GM12878 (cell line): ENCODE measurements around the gene KDM4C. TPM values are rescaled to one million over a fixed set of nuclear protein-coding genes. Genes with fewer than 3 reads are reported as not detected.
A peak's percentile ranks its signal among the peaks of the same experiment; 100 is the strongest.

Experiments used
- ATAC-seq: fragments of 200-7000 bp; cut with Tn5 transposase; 3 replicates; pipeline ENCODE4 v1.9.1; 2020; ENCODE audit warnings: mild to moderate bottlenecking, moderate library complexity
- BruUV-seq: library from RNA; stranded (reverse); fragments of 400-500 nt; replicated peaks from 2 replicates; lab custom pipeline; 2021; lab: Mats Ljungman, UMichigan
- CTCF ChIA-PET: fragments of 300-600 bp; sonication (Branson Sonifier 250); formaldehyde crosslinking; extraction: SDS; loops from one replicate; lab custom pipeline; 2021; ENCODE audit warnings: inconsistent platforms; lab: Yijun Ruan, JAX
- POLR2A ChIA-PET: fragments of 350-600 bp; formaldehyde crosslinking; extraction: SDS; loops from one replicate; lab custom pipeline; 2021; ENCODE audit warnings: inconsistent platforms; lab: Charles Lee
- RAD21 ChIA-PET: fragments of 300-600 bp; sonication (Branson Sonifier 250); formaldehyde crosslinking; loops from one replicate; lab custom pipeline; 2023; ENCODE audit warnings: antibody characterized with exemption; ENCODE audit not compliant: unreplicated experiment; lab: Charles Lee
- SMC1A ChIA-PET: fragments of 300-600 bp; sonication (Branson Sonifier 250); formaldehyde crosslinking; loops from one replicate; lab custom pipeline; 2023; ENCODE audit not compliant: unreplicated experiment, uncharacterized antibody; lab: Charles Lee
- DNase-seq: peaks from one replicate; pipeline ENCODE4 v3.0.0-alpha.2; 2011; ENCODE audit warnings: low read depth, low spot score
- FAIRE-seq: peaks from 3 replicates; lab custom pipeline; 2011; peaks lifted over from hg19 to GRCh38; lab: Jason Lieb, UNC
- H2AFZ ChIP-seq: 2 replicates; pipeline ENCODE4 v1.6.0; 2011; ENCODE audit warnings: low read depth, low read length, control low read depth; ENCODE audit not compliant: control insufficient read depth
- H3K27ac ChIP-seq: 2 replicates; pipeline ENCODE4 v1.5.1; 2011; ENCODE audit warnings: control low read depth; ENCODE audit not compliant: control insufficient read depth, insufficient read depth
- H3K27me3 ChIP-seq, 2 experiments: replicated peaks in 1 of 2; 2 replicates each; pipeline versions ENCODE4 v1.6.0 to v1.6.1; 2011; ENCODE audit warnings: low read length in 1 of 2; ENCODE audit not compliant: control insufficient read depth in 2 of 2, insufficient read depth in 2 of 2
- H3K36me3 ChIP-seq, 2 experiments: 2 replicates each; pipeline ENCODE4 v1.5.1; 2011; ENCODE audit warnings: low read length in 1 of 2; ENCODE audit not compliant: control insufficient read depth in 2 of 2, insufficient read depth in 2 of 2
- H3K4me1 ChIP-seq: 2 replicates; pipeline ENCODE4 v1.6.1; 2011; ENCODE audit warnings: mild to moderate bottlenecking, low read length, moderate library complexity, mixed read lengths; ENCODE audit not compliant: control insufficient read depth, insufficient read depth
- H3K4me2 ChIP-seq: 2 replicates; pipeline ENCODE4 v1.6.0; 2011; ENCODE audit warnings: control low read depth; ENCODE audit not compliant: control insufficient read depth, insufficient read depth
- H3K4me3 ChIP-seq: fragments of 200-600 bp; sonication (generic); 2 replicates; pipeline ENCODE4 v1.5.1; 2016
- H3K79me2 ChIP-seq: 2 replicates; pipeline ENCODE4 v1.6.0; 2011; ENCODE audit warnings: low read length; ENCODE audit not compliant: control insufficient read depth, insufficient read depth
- H3K9ac ChIP-seq: 2 replicates; pipeline ENCODE4 v1.8.0; 2011; ENCODE audit warnings: low read length, control low read depth, mixed read lengths; ENCODE audit not compliant: control insufficient read depth, insufficient read depth
- H3K9me3 ChIP-seq: replicated peaks from 3 replicates; pipeline ENCODE4 v1.5.1; 2011; ENCODE audit warnings: mild to moderate bottlenecking, low read length; ENCODE audit not compliant: control insufficient read depth, insufficient read depth
- H4K20me1 ChIP-seq: 2 replicates; pipeline ENCODE4 v1.6.0; 2011; ENCODE audit not compliant: control insufficient read depth, insufficient read depth
- BMI1 ChIP-seq: fragments of 450-650 bp; IDR thresholded peaks from 2 replicates; pipeline ENCODE4 v1.6.1; 2016; ENCODE audit warnings: mild to moderate bottlenecking, moderate library complexity, borderline replicate concordance
- E2F4 ChIP-seq: IDR thresholded peaks from 2 replicates; pipeline ENCODE4 v1.6.1; 2012; ENCODE audit warnings: low read depth, low read length, improper control_type of control experiment
- ELK1 ChIP-seq: IDR thresholded peaks from 2 replicates; pipeline ENCODE4 v1.6.1; 2012; ENCODE audit warnings: low read depth, low read length, improper control_type of control experiment
- IKZF1 ChIP-seq: fragments of 450-650 bp; conservative IDR thresholded peaks from 2 replicates; pipeline ENCODE4 v1.6.1; 2017; ENCODE audit warnings: antibody characterized with exemption, mild to moderate bottlenecking
- IRF4 ChIP-seq: IDR thresholded peaks from 2 replicates; pipeline ENCODE4 v1.6.1; 2011; ENCODE audit warnings: low read depth, low read length
- NR2F1 ChIP-seq: fragments of 450-650 bp; conservative IDR thresholded peaks from 2 replicates; pipeline ENCODE4 v1.6.1; 2017; ENCODE audit warnings: mild to moderate bottlenecking
- USF1 ChIP-seq: IDR thresholded peaks from 2 replicates; pipeline ENCODE4 v1.6.1; 2011; ENCODE audit warnings: borderline replicate concordance, low read depth, mild to moderate bottlenecking, moderate library complexity, mixed read lengths, low read length; ENCODE audit not compliant: insufficient read depth; ENCODE audit errors: extremely low read length
- ZBTB40 ChIP-seq: fragments of 450-650 bp; IDR thresholded peaks from 2 replicates; pipeline ENCODE4 v1.6.1; 2016; ENCODE audit warnings: mild to moderate bottlenecking, moderate library complexity, borderline replicate concordance
- WGBS: methylation state at CpG from one replicate; pipeline ENCODE4 v1.1.6; 2016; ENCODE audit warnings: low lambda C conversion rate; ENCODE audit not compliant: insufficient replicate concordance, insufficient coverage; ENCODE audit errors: missing lambda C conversion rate; 5-methylcytosine and 5-hydroxymethylcytosine counted together
- in situ Hi-C: fragments of 300-500 bp; cut with MboI; formaldehyde crosslinking; loops from 9 replicates; pipeline ENCODE4 v1.14.3; 2018; ENCODE audit warnings: mixed read lengths
- intact Hi-C: fragments of 100-400 bp; cut with micrococcal nuclease; formaldehyde crosslinking; loops from one replicate; pipeline ENCODE4 v1.14.2; 2022; ENCODE audit not compliant: unreplicated experiment
- polyA plus RNA-seq, 11 experiments: library from polyadenylated mRNA; depleted of rRNA in 4 of 11; unstranded in 6 of 11; stranded (reverse) in 5 of 11; fragments of >200 nt; fragmentation: Nextera tagmentation in 4 of 11; fragmentation: Illumina TruSeq in 1 of 11; extraction: Ambion mirVana in 4 of 11; extraction: Trizol in 1 of 11; gene quantifications; 1 replicate in 1 of 11; 2 replicates in 10 of 11; pipeline versions ENCODE4 v1.2.1 to v1.2.3, GENCODE V29; 2011 to 2016; ENCODE audit warnings: inconsistent platforms in 2 of 11, missing spikeins in 2 of 11, low read depth in 1 of 11
- total RNA-seq, 4 experiments: library from RNA; depleted of rRNA in 3 of 4; stranded (reverse); fragments of >200 nt in 3 of 4; fragmentation: Illumina TruSeq in 1 of 4; extraction: Trizol in 1 of 4; gene quantifications; 2 replicates each; pipeline versions ENCODE4 v1.2.1 to v1.2.3, GENCODE V29; 2013 to 2021

Gene KDM4C
- total and polyA plus RNA-seq, 10 of the 15 experiments (the other 5 are each of a cell fraction or from before 2014, with no cell fraction given) = 6.8 to 41.2 (median 20.1) TPM

GRCh38 chr9:7118633-7119032 is 360.9 kb downstream of the KDM4C start:
- H3K36me3 ChIP-seq = peaks cover 1 to 2% of the 10 kb centered on the region in 2 experiments; a peak in 3 of 4 replicates
- TF ChIP-seq ELK1 (no peak), IKZF1 (0 out of 2 replicates have a peak, but pooled peaks have one; percentile 7), NR2F1 (0 out of 2 replicates have a peak, but pooled peaks have one; percentile 17)
- H3K9ac ChIP-seq = no peak overlapping the region
- POLR2A ChIA-PET = no interaction called here
- no peaks in the 10 kb centered on the region for H3K27me3 ChIP-seq
- H3K4me2 ChIP-seq = no peak overlapping the region
- 56% methylated on average over 6 of the region's 6 CpGs for WGBS
- peak overlapping the region; percentile 13; the same call in 1 of the 2 replicates for H3K27ac ChIP-seq
- DNase-seq = no peak
- in situ Hi-C loops = no loop called here
- H4K20me1 ChIP-seq = no peaks in the 10 kb centered on the region
- no peak for FAIRE-seq
- H2AFZ ChIP-seq = no peak overlapping the region
- no peaks in the 10 kb centered on the region for H3K79me2 ChIP-seq
- CTCF ChIA-PET = interaction anchor here (0.9 kb wide), 1 partner anchor 116 kb away, joined by 4 read pairs; no protein-coding TSS in a partner anchor
- ATAC-seq = peak; percentile 82
- intact Hi-C loops = loop anchor here (1.0 kb wide), 1 partner anchor 180 kb away; no protein-coding TSS in a partner anchor
- no peaks in the 10 kb centered on the region for H3K9me3 ChIP-seq
- SMC1A ChIA-PET = interaction anchor here (0.8 to 1.3 kb wide), 3 partner anchors 16 to 202 kb away, joined by 3 read pairs; no protein-coding TSS in a partner anchor
- no peak overlapping the region for H3K4me3 ChIP-seq
- BruUV-seq = no TSS peak
- peaks cover 9% of the 10 kb centered on the region for H3K4me1 ChIP-seq
- RAD21 ChIA-PET = interaction anchor here (0.9 to 1.5 kb wide), 4 partner anchors 29 to 222 kb away, joined by 3 to 5 read pairs (median 3); no protein-coding TSS in a partner anchor

- ATAC-seq = no peak
- POLR2A ChIA-PET = interaction anchor here (0.7 kb wide), 1 partner anchor 25 kb away, joined by 3 read pairs; no protein-coding TSS in a partner anchor
- Histone ChIP-seq H3K79me2 (no peaks in the 10 kb centered on the region), H3K9ac (no peak overlapping the region), H3K27me3 (no peaks in the 10 kb centered on the region), H4K20me1 (no peaks in the 10 kb centered on the region), H3K9me3 (no peaks in the 10 kb centered on the region), H3K4me3 (no peak overlapping the region), H3K4me1 (peaks cover 9% of the 10 kb centered on the region), H3K4me2 (no peak overlapping the region), H3K36me3 (peaks cover 2 to 3% of the 10 kb centered on the region in 2 experiments; a peak in 3 of 4 replicates), H2AFZ (no peak overlapping the region), H3K27ac (no peak overlapping the region)
- SMC1A ChIA-PET = interaction anchor here (0.6 to 1.0 kb wide), 5 partner anchors 35 to 1117 kb away, joined by 3 read pairs; no protein-coding TSS in a partner anchor
- in situ Hi-C loops (no loop called here), intact Hi-C loops (no loop called here)
- no peak for FAIRE-seq
- DNase-seq = no peak
- CTCF ChIA-PET = interaction anchor here (0.7 to 1.5 kb wide), 3 partner anchors 15 to 115 kb away, joined by 3 read pairs; no protein-coding TSS in a partner anchor
- RAD21 ChIA-PET = interaction anchor here (0.6 kb wide), 1 partner anchor 180 kb away, joined by 3 read pairs; no protein-coding TSS in a partner anchor
- BruUV-seq = no TSS peak
- TF ChIP-seq IRF4 (no peak), USF1 (no peak), ZBTB40 (no peak), E2F4 (no peak), BMI1 (no peak)
Measured at GRCh38 chr9:7119612-7120011, 361.8 kb downstream of the KDM4C start.
